ENCODE data around the gene FANCD2. TPM values are rescaled to one million over a fixed set of nuclear protein-coding genes. Genes with fewer than 3 reads are reported as not detected.
"Not testable (repeated sequence)": the region's sequence is repeated elsewhere in the genome, so short reads cannot be mapped to it uniquely, and the experiment has no call there.

The FANCD2 gene
- total and polyA plus RNA-seq, 4 donors, result 10.8 to 17.3 (median 11.9) TPM

GRCh38 chr3:10121064-10121463 lies 94.8 kb downstream of the FANCD2 start:
- peaks cover 15% of the 10 kb centered on the region for H3K36me3 ChIP-seq (ENCODE audit: control insufficient read depth, insufficient read depth, low read length)
- H3K4me1 ChIP-seq (ENCODE audit: control insufficient read depth, insufficient read depth, low read length), result peaks cover 9% of the 10 kb centered on the region
- no peaks in the 10 kb centered on the region for H3K27me3 ChIP-seq (ENCODE audit: control insufficient read depth, insufficient read depth, low read length)
- H3K27ac ChIP-seq (ENCODE audit: low read depth, low read length), result no peak overlapping the region
- no peaks in the 10 kb centered on the region for H3K9me3 ChIP-seq (ENCODE audit: control insufficient read depth, insufficient read depth, low read length)
- WGBS (ENCODE audit: insufficient coverage), result 100% methylated on average over 2 of the region's 2 CpGs
- DNase-seq (ENCODE audit: low read depth in 4 of 6, low spot score in 6 of 6), result no peak
- no peak overlapping the region for H3K4me3 ChIP-seq (ENCODE audit: low read depth, low read length)

GRCh38 chr3:10122724-10123123 lies 96.5 kb downstream of the FANCD2 start:
- Histone ChIP-seq H3K4me1 (ENCODE audit: control insufficient read depth, insufficient read depth, low read length) (no peaks in the 10 kb centered on the region), H3K9me3 (ENCODE audit: control insufficient read depth, insufficient read depth, low read length) (no peaks in the 10 kb centered on the region), H3K27me3 (ENCODE audit: control insufficient read depth, insufficient read depth, low read length) (no peaks in the 10 kb centered on the region), H3K27ac (ENCODE audit: low read depth, low read length) (no peak overlapping the region), H3K36me3 (ENCODE audit: control insufficient read depth, insufficient read depth, low read length) (peaks cover 30% of the 10 kb centered on the region), H3K4me3 (ENCODE audit: low read depth, low read length) (no peak overlapping the region)
- 95% methylated on average over 3 of the region's 4 CpGs for WGBS (ENCODE audit: insufficient coverage)
- no peak for DNase-seq (ENCODE audit: low read depth in 4 of 6, low spot score in 6 of 6)

- not testable (repeated sequence) for H3K4me3 ChIP-seq (ENCODE audit: low read depth, low read length); DNase-seq (ENCODE audit: low read depth in 4 of 6, low spot score in 6 of 6); H3K4me1 ChIP-seq (ENCODE audit: control insufficient read depth, insufficient read depth, low read length); H3K36me3 ChIP-seq (ENCODE audit: control insufficient read depth, insufficient read depth, low read length); H3K27me3 ChIP-seq (ENCODE audit: control insufficient read depth, insufficient read depth, low read length); H3K9me3 ChIP-seq (ENCODE audit: control insufficient read depth, insufficient read depth, low read length); H3K27ac ChIP-seq (ENCODE audit: low read depth, low read length)
- WGBS (ENCODE audit: insufficient coverage), result 97% methylated on average over 7 of the region's 9 CpGs
Measured at GRCh38 chr3:10135872-10136271, 109.6 kb downstream of the FANCD2 start.

GRCh38 chr3:10136426-10137005 lies 110.3 kb downstream of the FANCD2 start:
- 94% methylated on average over 17 of the region's 25 CpGs for WGBS (ENCODE audit: insufficient coverage)
- H3K27ac ChIP-seq (ENCODE audit: low read depth, low read length), result no peak overlapping the region
- no peaks in the 10 kb centered on the region for H3K27me3 ChIP-seq (ENCODE audit: control insufficient read depth, insufficient read depth, low read length)
- no peak overlapping the region for H3K4me3 ChIP-seq (ENCODE audit: low read depth, low read length)
- DNase-seq (ENCODE audit: low read depth in 4 of 6, low spot score in 6 of 6), result no peak
- no peaks in the 10 kb centered on the region for H3K9me3 ChIP-seq (ENCODE audit: control insufficient read depth, insufficient read depth, low read length)
- no peaks in the 10 kb centered on the region for H3K36me3 ChIP-seq (ENCODE audit: control insufficient read depth, insufficient read depth, low read length)
- H3K4me1 ChIP-seq (ENCODE audit: control insufficient read depth, insufficient read depth, low read length), result peaks cover 4% of the 10 kb centered on the region

- WGBS (ENCODE audit: insufficient coverage), result no CpG with 5 or more reads among the region's 4 CpGs
- no peak overlapping the region for H3K4me3 ChIP-seq (ENCODE audit: low read depth, low read length)
- H3K27me3 ChIP-seq (ENCODE audit: control insufficient read depth, insufficient read depth, low read length), result no peaks in the 10 kb centered on the region
- H3K9me3 ChIP-seq (ENCODE audit: control insufficient read depth, insufficient read depth, low read length), result no peaks in the 10 kb centered on the region
- H3K36me3 ChIP-seq (ENCODE audit: control insufficient read depth, insufficient read depth, low read length), result no peaks in the 10 kb centered on the region
- DNase-seq (ENCODE audit: low read depth in 4 of 6, low spot score in 6 of 6), result no peak
- no peak overlapping the region for H3K27ac ChIP-seq (ENCODE audit: low read depth, low read length)
- peaks cover 4% of the 10 kb centered on the region for H3K4me1 ChIP-seq (ENCODE audit: control insufficient read depth, insufficient read depth, low read length)
Measured at GRCh38 chr3:10137178-10137577, 110.9 kb downstream of the FANCD2 start.

GRCh38 chr3:10140996-10141546 lies 114.8 kb downstream of the FANCD2 start:
- Histone ChIP-seq H3K4me3 (ENCODE audit: low read depth, low read length) (peak overlapping the region; percentile 71), H3K27me3 (ENCODE audit: control insufficient read depth, insufficient read depth, low read length) (no peaks in the 10 kb centered on the region), H3K4me1 (ENCODE audit: control insufficient read depth, insufficient read depth, low read length) (peaks cover 21% of the 10 kb centered on the region), H3K36me3 (ENCODE audit: control insufficient read depth, insufficient read depth, low read length) (peaks cover 13% of the 10 kb centered on the region), H3K27ac (ENCODE audit: low read depth, low read length) (peak overlapping the region; percentile 71), H3K9me3 (ENCODE audit: control insufficient read depth, insufficient read depth, low read length) (no peaks in the 10 kb centered on the region)
- no peak for DNase-seq (ENCODE audit: low read depth in 4 of 6, low spot score in 6 of 6)
- WGBS (ENCODE audit: insufficient coverage), result 94% methylated on average over 8 of the region's 23 CpGs

GRCh38 chr3:10142707-10143560 lies 116.7 kb downstream of the FANCD2 start:
- peaks cover 21% of the 10 kb centered on the region for H3K4me1 ChIP-seq (ENCODE audit: control insufficient read depth, insufficient read depth, low read length)
- H3K9me3 ChIP-seq (ENCODE audit: control insufficient read depth, insufficient read depth, low read length), result no peaks in the 10 kb centered on the region
- no peaks in the 10 kb centered on the region for H3K27me3 ChIP-seq (ENCODE audit: control insufficient read depth, insufficient read depth, low read length)
- peak overlapping the region; percentile 71 for H3K4me3 ChIP-seq (ENCODE audit: low read depth, low read length)
- peaks cover 20% of the 10 kb centered on the region for H3K36me3 ChIP-seq (ENCODE audit: control insufficient read depth, insufficient read depth, low read length)
- DNase-seq (ENCODE audit: low read depth in 4 of 6, low spot score in 6 of 6), result peak in 1 of 6 donors; percentile 4
- 81% methylated on average over 25 of the region's 29 CpGs for WGBS (ENCODE audit: insufficient coverage)
- H3K27ac ChIP-seq (ENCODE audit: low read depth, low read length), result no peak overlapping the region

- Histone ChIP-seq H3K9me3 (ENCODE audit: control insufficient read depth, insufficient read depth, low read length) (no peaks in the 10 kb centered on the region), H3K4me3 (ENCODE audit: low read depth, low read length) (no peak overlapping the region), H3K36me3 (ENCODE audit: control insufficient read depth, insufficient read depth, low read length) (peaks cover 45% of the 10 kb centered on the region), H3K27ac (ENCODE audit: low read depth, low read length) (no peak overlapping the region), H3K27me3 (ENCODE audit: control insufficient read depth, insufficient read depth, low read length) (no peaks in the 10 kb centered on the region), H3K4me1 (ENCODE audit: control insufficient read depth, insufficient read depth, low read length) (peaks cover 21% of the 10 kb centered on the region)
- WGBS (ENCODE audit: insufficient coverage), result no CpG with 5 or more reads among the region's 4 CpGs
- DNase-seq (ENCODE audit: low read depth in 4 of 6, low spot score in 6 of 6), result no peak
Measured at GRCh38 chr3:10145685-10146084, 119.4 kb downstream of the FANCD2 start.

GRCh38 chr3:10149226-10149625 lies 123.0 kb downstream of the FANCD2 start:
- DNase-seq (ENCODE audit: low read depth in 4 of 6, low spot score in 6 of 6), result no peak
- Histone ChIP-seq H3K27ac (ENCODE audit: low read depth, low read length) (no peak overlapping the region), H3K4me1 (ENCODE audit: control insufficient read depth, insufficient read depth, low read length) (peaks cover 3% of the 10 kb centered on the region), H3K27me3 (ENCODE audit: control insufficient read depth, insufficient read depth, low read length) (no peaks in the 10 kb centered on the region), H3K4me3 (ENCODE audit: low read depth, low read length) (no peak overlapping the region), H3K9me3 (ENCODE audit: control insufficient read depth, insufficient read depth, low read length) (no peaks in the 10 kb centered on the region), H3K36me3 (ENCODE audit: control insufficient read depth, insufficient read depth, low read length) (peaks cover 58% of the 10 kb centered on the region)
- WGBS (ENCODE audit: insufficient coverage), result 95% methylated on average over 7 of the region's 8 CpGs

All from spinal cord (tissue), 10 donors.